BLaER1 treated with 17β-estradiol and CSF1 and Interleukin-3, amounts not matched to agents 10 nM and 100 nM (cell line): ENCODE data around the gene BLOC1S1.

Experiments used
- H3K27ac ChIP-seq, 11 experiments: shearing (Covaris generic); formaldehyde crosslinking; 2 replicates each; pipeline ENCODE4 v1.8.1; 2022
- H3K27me3 ChIP-seq, 11 experiments: shearing (Covaris generic); formaldehyde crosslinking; 2 replicates each; pipeline ENCODE4 v1.8.1; 2022
- H3K36me3 ChIP-seq, 11 experiments: shearing (Covaris generic); formaldehyde crosslinking; 2 replicates each; pipeline ENCODE4 v1.8.1; 2022
- H3K4me1 ChIP-seq, 10 experiments: shearing (Covaris generic); formaldehyde crosslinking; 2 replicates each; pipeline ENCODE4 v1.8.1; 2022
- H3K4me2 ChIP-seq, 11 experiments: shearing (Covaris generic); formaldehyde crosslinking; 2 replicates each; pipeline ENCODE4 v1.8.1; 2022
- H3K4me3 ChIP-seq, 10 experiments: shearing (Covaris generic); formaldehyde crosslinking; 2 replicates each; pipeline ENCODE4 v1.8.1; 2022
- H3K9ac ChIP-seq, 11 experiments: shearing (Covaris generic); formaldehyde crosslinking; 2 replicates each; pipeline ENCODE4 v1.8.1; 2022
- H3K9me3 ChIP-seq, 11 experiments: shearing (Covaris generic); formaldehyde crosslinking; replicated peaks in 1 of 11; 2 replicates each; pipeline ENCODE4 v1.8.1; 2022
- H4K20me1 ChIP-seq, 11 experiments: shearing (Covaris generic); formaldehyde crosslinking; 2 replicates each; pipeline ENCODE4 v1.8.1; 2022
- Cebpa-rat ChIP-seq, 11 experiments: shearing (Covaris generic); IDR thresholded peaks; 2 replicates each; pipeline ENCODE4 v1.8.1; 2022

BLOC1S1 gene

GRCh38 chr12:55715833-55716581 is at the start of gene BLOC1S1:
Gene BLOC1S1 (plus strand): TSS chr12:55716046. CDS start chr12:55716052, 6 bp downstream.
- peaks cover 0 to 16% (median 0%) of the 10 kb centered on the region in 11 experiments; a peak in 4 of 22 replicates for H3K27me3 ChIP-seq
- TF ChIP-seq Cebpa-rat (IDR thresholded peaks at IDR 0.05): no peak

GRCh38 chr12:55666508-55666907 is 49.3 kb upstream of the BLOC1S1 start:
- Histone ChIP-seq H3K9me3 (no peaks in the 10 kb centered on the region; a peak in 1 of 22 replicates), H3K36me3 (no peaks in the 10 kb centered on the region), H3K27ac (no peak overlapping the region), H3K4me2 (no peak overlapping the region), H3K4me1 (peaks cover 0 to 13% (median 6%) of the 10 kb centered on the region in 10 experiments; a peak in 6 of 20 replicates), H4K20me1 (no peaks in the 10 kb centered on the region), H3K4me3 (no peak overlapping the region), H3K9ac (no peak overlapping the region), H3K27me3 (no peaks in the 10 kb centered on the region)
- TF ChIP-seq Cebpa-rat (IDR thresholded peaks at IDR 0.05): no peak

More at GRCh38 chr12:55715833-55716581, at the start of gene BLOC1S1:
- Histone ChIP-seq H3K9ac (peak within 1 kb of the TSS; percentile 82 to 91 (median 88)), H3K4me1 (peaks cover 41 to 56% (median 55%) of the 10 kb centered on the region in 10 experiments), H3K4me3 (peak within 1 kb of the TSS; percentile 61 to 90 (median 78)), H3K27ac (peak within 1 kb of the TSS; percentile 83 to 94 (median 89)), H4K20me1 (peaks cover 0 to 38% (median 0%) of the 10 kb centered on the region in 11 experiments; a peak in 5 of 22 replicates), H3K36me3 (peaks cover 0 to 20% (median 15%) of the 10 kb centered on the region in 11 experiments; a peak in 15 of 22 replicates), H3K4me2 (peak within 1 kb of the TSS; percentile 81 to 98 (median 94)), H3K9me3 (no peaks in the 10 kb centered on the region)

- Histone ChIP-seq H3K36me3 (no peaks in the 10 kb centered on the region), H3K9ac (no peak overlapping the region)
Measured at GRCh38 chr12:55670276-55670675, 45.6 kb upstream of the BLOC1S1 start.

GRCh38 chr12:55671746-55672145 is 44.1 kb upstream of the BLOC1S1 start:
- Histone ChIP-seq H3K4me3 (no peak overlapping the region), H3K9me3 (no peaks in the 10 kb centered on the region; a peak in 1 of 22 replicates), H3K36me3 (no peaks in the 10 kb centered on the region), H3K4me2 (no peak overlapping the region), H3K9ac (no peak overlapping the region), H3K4me1 (peaks cover 11 to 40% (median 15%) of the 10 kb centered on the region in 10 experiments), H3K27me3 (no peaks in the 10 kb centered on the region), H4K20me1 (no peaks in the 10 kb centered on the region), H3K27ac (no peak overlapping the region)
- no peak for TF ChIP-seq Cebpa-rat (IDR thresholded peaks at IDR 0.05)

More at GRCh38 chr12:55670276-55670675, 45.6 kb upstream of the BLOC1S1 start:
- no peaks in the 10 kb centered on the region; a peak in 1 of 22 replicates for H3K9me3 ChIP-seq
- TF ChIP-seq Cebpa-rat (IDR thresholded peaks at IDR 0.05): no peak
- no peak overlapping the region for H3K4me3 ChIP-seq
- no peak overlapping the region for H3K4me2 ChIP-seq
- peaks cover 11 to 26% (median 15%) of the 10 kb centered on the region in 10 experiments for H3K4me1 ChIP-seq
- H4K20me1 ChIP-seq: no peaks in the 10 kb centered on the region
- H3K27ac ChIP-seq: no peak overlapping the region
- no peaks in the 10 kb centered on the region for H3K27me3 ChIP-seq

DNA sequence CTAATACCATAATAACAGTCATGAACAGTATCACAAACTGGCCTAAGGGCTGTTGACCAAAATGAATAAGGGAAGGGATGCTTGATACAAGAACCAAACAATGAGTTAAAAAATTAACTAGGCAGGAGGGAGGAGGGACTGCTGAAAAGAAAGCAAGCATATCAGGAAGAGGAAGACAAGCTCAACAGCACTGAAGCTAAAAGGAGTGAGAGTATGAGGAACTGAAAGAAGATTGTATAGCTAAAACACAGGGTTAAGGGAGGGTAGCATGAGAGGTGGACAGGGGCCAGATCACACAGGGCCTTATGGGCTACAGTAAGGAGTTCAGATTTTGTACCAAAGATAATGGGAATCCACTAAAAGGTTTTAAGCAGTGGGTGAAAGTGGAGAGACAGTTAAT is 42.2 kb upstream of the BLOC1S1 start:
- Histone ChIP-seq H3K36me3 (no peaks in the 10 kb centered on the region), H3K27me3 (no peaks in the 10 kb centered on the region), H4K20me1 (no peaks in the 10 kb centered on the region), H3K27ac (peak overlapping the region; percentile 21 to 74 (median 55); a peak in 18 of 22 replicates), H3K4me1 (peaks cover 11 to 42% (median 15%) of the 10 kb centered on the region in 10 experiments), H3K9ac (peak overlapping the region in 7 of 11 experiments; percentile 3 to 60 (median 35); a peak in 5 of 22 replicates), H3K4me3 (no peak overlapping the region), H3K4me2 (peak overlapping the region; percentile 28 to 84 (median 56)), H3K9me3 (no peaks in the 10 kb centered on the region)
- TF ChIP-seq Cebpa-rat (IDR thresholded peaks at IDR 0.05): no peak

DNA sequence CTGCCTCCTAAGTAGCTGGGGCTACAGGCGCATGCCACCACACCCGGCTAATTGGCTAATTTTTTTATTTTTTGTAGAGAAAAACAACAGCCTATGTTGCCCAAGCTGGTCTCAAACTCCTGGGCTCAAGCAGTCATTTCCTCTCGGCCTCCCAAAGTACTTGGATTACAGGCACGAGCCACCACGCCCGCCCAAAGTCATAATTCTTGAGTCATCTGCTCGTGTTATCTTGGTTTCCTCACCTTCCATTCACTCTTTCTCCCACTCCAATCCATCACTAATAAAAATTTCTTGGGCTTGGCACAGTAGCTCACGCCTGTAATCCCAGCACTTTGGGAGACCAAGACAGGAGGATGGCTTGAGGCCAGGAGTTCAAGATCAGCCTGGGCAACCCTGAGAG is 40.2 kb upstream of the BLOC1S1 start:
- Histone ChIP-seq H3K36me3 (no peaks in the 10 kb centered on the region), H3K4me2 (peak overlapping the region in 2 of 11 experiments; percentile 8 to 29; a peak in 2 of 22 replicates), H3K27ac (no peak overlapping the region), H3K9me3 (no peaks in the 10 kb centered on the region), H3K9ac (no peak overlapping the region), H4K20me1 (no peaks in the 10 kb centered on the region), H3K27me3 (no peaks in the 10 kb centered on the region), H3K4me1 (peaks cover 11 to 42% (median 15%) of the 10 kb centered on the region in 10 experiments), H3K4me3 (no peak overlapping the region)
- no peak for TF ChIP-seq Cebpa-rat (IDR thresholded peaks at IDR 0.05)

- Histone ChIP-seq H3K9me3 (no peaks in the 10 kb centered on the region), H3K27me3 (no peaks in the 10 kb centered on the region), H3K4me1 (peaks cover 17 to 49% (median 21%) of the 10 kb centered on the region in 10 experiments), H4K20me1 (no peaks in the 10 kb centered on the region), H3K4me2 (peak overlapping the region in 2 of 11 experiments; percentile 35 to 40; a peak in 2 of 22 replicates), H3K27ac (no peak overlapping the region), H3K9ac (no peak overlapping the region), H3K4me3 (no peak overlapping the region), H3K36me3 (no peaks in the 10 kb centered on the region)
- TF ChIP-seq Cebpa-rat (IDR thresholded peaks at IDR 0.05): no peak
Measured at GRCh38 chr12:55676707-55677106, 39.1 kb upstream of the BLOC1S1 start.

- Histone ChIP-seq H3K4me1 (peaks cover 22 to 38% (median 25%) of the 10 kb centered on the region in 10 experiments), H3K27me3 (no peaks in the 10 kb centered on the region), H3K9ac (no peak overlapping the region), H4K20me1 (no peaks in the 10 kb centered on the region), H3K4me2 (no peak overlapping the region), H3K36me3 (no peaks in the 10 kb centered on the region), H3K27ac (no peak overlapping the region), H3K4me3 (no peak overlapping the region), H3K9me3 (no peaks in the 10 kb centered on the region)
- TF ChIP-seq Cebpa-rat (IDR thresholded peaks at IDR 0.05): no peak
Measured at GRCh38 chr12:55679691-55680090, 36.2 kb upstream of the BLOC1S1 start.

GRCh38 chr12:55681142-55682077 is 34.4 kb upstream of the BLOC1S1 start:
- Histone ChIP-seq H3K4me1 (peaks cover 14 to 33% (median 23%) of the 10 kb centered on the region in 10 experiments), H3K27me3 (no peaks in the 10 kb centered on the region), H3K9me3 (no peaks in the 10 kb centered on the region), H3K9ac (no peak overlapping the region), H3K4me3 (no peak overlapping the region), H3K36me3 (no peaks in the 10 kb centered on the region), H3K4me2 (peak overlapping the region; percentile 33 to 62 (median 51); a peak in 19 of 22 replicates), H3K27ac (no peak overlapping the region), H4K20me1 (no peaks in the 10 kb centered on the region)
- TF ChIP-seq Cebpa-rat (IDR thresholded peaks at IDR 0.05): no peak
